HG03442 (cell line): ENCODE measurements around the gene HERC2.

ENCODE experiments used
- ATAC-seq: cut with Tn5 transposase; IDR thresholded peaks from one replicate; pipeline ENCODE4 v1.9.1; 2021; ENCODE audit warnings: mild to moderate bottlenecking, moderate library complexity; ENCODE audit not compliant: unreplicated experiment

The HERC2 gene

GRCh38 chr15:28114721-28115622, 207.0 kb downstream of the HERC2 start:
- no peak for ATAC-seq

- no peak for ATAC-seq
Measured at GRCh38 chr15:28114114-28114455, 207.9 kb downstream of the HERC2 start.

GRCh38 chr15:28113394-28114113, 208.4 kb downstream of the HERC2 start:
- no peak for ATAC-seq

GRCh38 chr15:28112962-28113361, 209.0 kb downstream of the HERC2 start:
- ATAC-seq, result no peak

GRCh38 chr15:28112101-28112760, 209.7 kb downstream of the HERC2 start:
- no peak for ATAC-seq

GRCh38 chr15:28111543-28111942, 210.4 kb downstream of the HERC2 start:
- ATAC-seq, result no peak

GRCh38 chr15:28110481-28110881, 211.5 kb downstream of the HERC2 start:
- no peak for ATAC-seq

GRCh38 chr15:28109626-28110455, 212.1 kb downstream of the HERC2 start:
- no peak for ATAC-seq

GRCh38 chr15:28107904-28108275, 214.1 kb downstream of the HERC2 start:
- ATAC-seq, result no peak

- no peak for ATAC-seq
Measured at GRCh38 chr15:28107111-28107903, 214.7 kb downstream of the HERC2 start.

GRCh38 chr15:28106294-28107110, 215.5 kb downstream of the HERC2 start:
- ATAC-seq, result no peak

GRCh38 chr15:28105793-28106192, 216.2 kb downstream of the HERC2 start:
- no peak for ATAC-seq

- ATAC-seq, result no peak
Measured at GRCh38 chr15:28105224-28105791, 216.7 kb downstream of the HERC2 start.

- no peak for ATAC-seq
Measured at GRCh38 chr15:28104326-28104725, 217.7 kb downstream of the HERC2 start.

GRCh38 chr15:28103831-28104230, 218.1 kb downstream of the HERC2 start:
- ATAC-seq, result no peak

- no peak for ATAC-seq
Measured at GRCh38 chr15:28101983-28102441, 220.0 kb downstream of the HERC2 start.

- no peak for ATAC-seq
Measured at GRCh38 chr15:28101201-28101600, 220.8 kb downstream of the HERC2 start.

- ATAC-seq, result no peak
Measured at GRCh38 chr15:28100516-28101195, 221.3 kb downstream of the HERC2 start.
